HepG2 (cell line): ENCODE results near the gene FBXW4. TPM values are rescaled to one million over a fixed set of nuclear protein-coding genes. Genes with fewer than 3 reads are reported as not detected.

ENCODE experiments used
- ATAC-seq: fragments of 200-7000 bp; cut with Tn5 transposase; 3 replicates; pipeline ENCODE4 v1.9.1; 2020; ENCODE audit warnings: mild to moderate bottlenecking, moderate library complexity
- BruUV-seq: library from RNA; stranded (reverse); fragments of 400-500 nt; replicated peaks from 2 replicates; lab custom pipeline; 2021; lab: Mats Ljungman, UMichigan
- CTCF ChIA-PET: fragments of 300-600 bp; formaldehyde crosslinking; extraction: SDS; loops from one replicate; lab custom pipeline; 2021; ENCODE audit warnings: low total read pairs, inconsistent platforms, low intra/inter-chr PET ratio; lab: Yijun Ruan, JAX
- POLR2A ChIA-PET: fragments of 350-600 bp; sonication (Branson Sonifier 250); formaldehyde crosslinking; loops from one replicate; lab custom pipeline; 2020; ENCODE audit warnings: antibody characterized with exemption, inconsistent platforms; lab: Yijun Ruan, JAX
- DNase-seq: peaks from one replicate; pipeline ENCODE4 v3.0.0-alpha.2; 2015; ENCODE audit warnings: low spot score
- FAIRE-seq: peaks from 3 replicates; lab custom pipeline; 2011; peaks lifted over from hg19 to GRCh38; lab: Jason Lieb, UNC
- H2AFZ ChIP-seq: one replicate; pipeline ENCODE4 v1.6.1; 2011; ENCODE audit warnings: low read length, inconsistent platforms
- H3K27ac ChIP-seq: fragments of 300-600 bp; 3 replicates; pipeline ENCODE4 v1.8.0; 2011; ENCODE audit warnings: mixed run types, mild to moderate bottlenecking, mixed read lengths, low read length, inconsistent platforms; ENCODE audit not compliant: insufficient read depth; ENCODE audit errors: extremely low read length
- H3K27me3 ChIP-seq, 2 experiments: fragments of 200-600 bp in 1 of 2; 2 replicates in 1 of 2; 3 replicates in 1 of 2; pipeline versions ENCODE4 v1.6.0 to v1.8.0; 2011; ENCODE audit warnings: low read length in 2 of 2, mild to moderate bottlenecking in 2 of 2, moderate library complexity in 2 of 2, inconsistent platforms in 1 of 2; ENCODE audit not compliant: insufficient read depth in 2 of 2, control insufficient read depth in 1 of 2
- H3K36me3 ChIP-seq, 2 experiments: fragments of 200-600 bp in 1 of 2; replicated peaks in 1 of 2; 2 replicates in 1 of 2; 3 replicates in 1 of 2; pipeline versions ENCODE4 v1.5.1 to v1.8.0; 2011; ENCODE audit warnings: low read length in 2 of 2, inconsistent platforms in 1 of 2; ENCODE audit not compliant: insufficient read depth in 2 of 2, control insufficient read depth in 1 of 2
- H3K4me1 ChIP-seq: 2 replicates; pipeline ENCODE4 v1.5.1; 2012; ENCODE audit warnings: low read length, inconsistent platforms; ENCODE audit not compliant: insufficient read depth
- H3K4me2 ChIP-seq: 2 replicates; pipeline ENCODE4 v1.6.0; 2011; ENCODE audit warnings: low read depth, low read length, inconsistent platforms
- H3K4me3 ChIP-seq, 3 experiments: fragments of 200-600 bp in 1 of 3; sonication (generic), shearing (Covaris generic) in 1 of 3; replicated peaks in 1 of 3; 2 replicates each; pipeline ENCODE4 v1.5.1; 2011 to 2016; ENCODE audit warnings: low read length in 3 of 3, inconsistent platforms in 2 of 3, low read depth in 2 of 3, mild to moderate bottlenecking in 2 of 3, control low read depth in 1 of 3, mixed read lengths in 1 of 3; ENCODE audit not compliant: insufficient read depth in 1 of 3
- H3K79me2 ChIP-seq: one replicate; pipeline ENCODE4 v1.6.1; 2011; ENCODE audit warnings: low read length, inconsistent platforms; ENCODE audit not compliant: insufficient read depth
- H3K9ac ChIP-seq: 2 replicates; pipeline ENCODE4 v1.6.0; 2011; ENCODE audit warnings: mild to moderate bottlenecking, low read depth, low read length, inconsistent platforms; ENCODE audit not compliant: insufficient read depth
- H3K9me3 ChIP-seq: 2 replicates; pipeline ENCODE4 v1.5.1; 2012; ENCODE audit warnings: mild to moderate bottlenecking, low read length
- H4K20me1 ChIP-seq: 2 replicates; pipeline ENCODE4 v1.6.0; 2011; ENCODE audit warnings: inconsistent platforms, mild to moderate bottlenecking, low read length, moderate library complexity; ENCODE audit not compliant: insufficient read depth
- CBFB ChIP-seq: sonication (generic); formaldehyde crosslinking; IDR thresholded peaks from 2 replicates; pipeline ENCODE4 v1.4.0; 2020; ENCODE audit warnings: missing genetic modification reagents
- FOXK2 ChIP-seq: fragments of 450-650 bp; IDR thresholded peaks from 2 replicates; pipeline ENCODE4 v1.6.1; 2016
- GATAD2A ChIP-seq: IDR thresholded peaks from 2 replicates; pipeline ENCODE4 v1.6.1; 2016
- GZF1 ChIP-seq: sonication (generic); formaldehyde crosslinking; IDR thresholded peaks from 2 replicates; pipeline ENCODE4 v1.5.1; 2020; ENCODE audit warnings: mild to moderate bottlenecking, missing genetic modification reagents
- KLF15 ChIP-seq: sonication (generic); formaldehyde crosslinking; IDR thresholded peaks from 2 replicates; pipeline ENCODE4 v1.8.1; 2023; ENCODE audit warnings: borderline replicate concordance, mild to moderate bottlenecking, inconsistent platforms, missing genetic modification reagents, mixed read lengths
- KLF9 ChIP-seq: IDR thresholded peaks from 2 replicates; pipeline ENCODE4 v1.6.1; 2016; ENCODE audit warnings: low read depth
- SIN3A ChIP-seq: IDR thresholded peaks from 2 replicates; pipeline ENCODE4 v1.6.1; 2011; ENCODE audit warnings: low read depth, mild to moderate bottlenecking, control low read depth, low read length, borderline replicate concordance
- SP140L ChIP-seq: sonication (generic); formaldehyde crosslinking; IDR thresholded peaks from 2 replicates; pipeline ENCODE4 v1.4.0; 2020; ENCODE audit warnings: missing genetic modification reagents, borderline replicate concordance
- ZNF343 ChIP-seq: sonication (generic); formaldehyde crosslinking; IDR thresholded peaks from 2 replicates; pipeline ENCODE4 v1.4.0; 2020; ENCODE audit warnings: mild to moderate bottlenecking, missing genetic modification reagents
- ZNF496 ChIP-seq: sonication (generic); formaldehyde crosslinking; IDR thresholded peaks from 2 replicates; pipeline ENCODE4 v1.8.1; 2023; ENCODE audit warnings: mild to moderate bottlenecking, moderate library complexity, missing genetic modification reagents; ENCODE audit not compliant: insufficient replicate concordance
- ZNF891 ChIP-seq: sonication (generic); formaldehyde crosslinking; IDR thresholded peaks from 2 replicates; pipeline ENCODE4 v1.5.0; 2020; ENCODE audit warnings: mild to moderate bottlenecking, missing genetic modification reagents
- WGBS: methylation state at CpG from one replicate; pipeline ENCODE4 v1.1.6; 2017; ENCODE audit warnings: low lambda C conversion rate; 5-methylcytosine and 5-hydroxymethylcytosine counted together
- in situ Hi-C: cut with HindIII; loops from 2 replicates; pipeline ENCODE4 v1.10.0; 2017; ENCODE audit warnings: low pct_unique_long_range_greater_than_20kb; ENCODE audit not compliant: extremely low pct_ligation_motif_present
- intact Hi-C: fragments of 100-400 bp; cut with micrococcal nuclease; formaldehyde crosslinking; loops from one replicate; pipeline ENCODE4 v1.10.0; 2022; ENCODE audit not compliant: unreplicated experiment
- polyA plus RNA-seq, 8 experiments: library from polyadenylated mRNA; depleted of rRNA in 3 of 8; stranded (reverse) in 7 of 8; unstranded in 1 of 8; fragments of >200 nt; fragmentation: Illumina TruSeq in 4 of 8; extraction: Trizol in 4 of 8; gene quantifications; 2 replicates each; pipeline versions ENCODE4 v1.2.1 to v1.2.3, GENCODE V29; 2011 to 2016; ENCODE audit warnings: low read depth in 4 of 8, missing spikeins in 1 of 8, mixed read lengths in 1 of 8; ENCODE audit not compliant: insufficient read depth in 1 of 8
- total RNA-seq, 5 experiments: library from RNA; depleted of rRNA; stranded (reverse); fragments of >200 nt; fragmentation: Illumina TruSeq; extraction: Trizol; gene quantifications; 2 replicates each; pipeline ENCODE4 v1.2.3, GENCODE V29; 2016; ENCODE audit warnings: low read depth in 1 of 5
- TF ChIP-seq, protein P1 (sequence below): sonication (generic); formaldehyde crosslinking; IDR thresholded peaks from 2 replicates; pipeline ENCODE4 v1.8.1; 2023; ENCODE audit warnings: mild to moderate bottlenecking, missing genetic modification reagents, borderline replicate concordance
- TF ChIP-seq, protein P2 (sequence below): sonication (generic); formaldehyde crosslinking; IDR thresholded peaks from 2 replicates; pipeline ENCODE4 v1.5.1; 2020; ENCODE audit warnings: missing genetic modification reagents, mild to moderate bottlenecking, borderline replicate concordance
- TF ChIP-seq, protein P3 (sequence below): sonication (generic); formaldehyde crosslinking; IDR thresholded peaks from 2 replicates; pipeline ENCODE4 v1.4.0; 2020; ENCODE audit warnings: missing genetic modification reagents
- TF ChIP-seq, protein P4 (sequence below): sonication (generic); formaldehyde crosslinking; IDR thresholded peaks from 2 replicates; pipeline ENCODE4 v1.5.0; 2020; ENCODE audit warnings: mild to moderate bottlenecking, missing genetic modification reagents, borderline replicate concordance
- TF ChIP-seq, protein P5 (sequence below): sonication (generic); formaldehyde crosslinking; IDR thresholded peaks from 2 replicates; pipeline ENCODE4 v1.8.1; 2022; ENCODE audit warnings: low read depth, mild to moderate bottlenecking, missing genetic modification reagents

Gene FBXW4
- total and polyA plus RNA-seq, 2 of the 13 experiments (the other 11 are each of a cell fraction or from before 2014, with no cell fraction given): 23.5 to 33.7 TPM

- 96% methylated on average over 1 of the region's 1 CpG for WGBS
- Histone ChIP-seq H3K9me3 (no peaks in the 10 kb centered on the region), H3K4me2 (no peak overlapping the region), H3K79me2 (no peaks in the 10 kb centered on the region), H3K27me3 (no peaks in the 10 kb centered on the region), H3K27ac (no peak overlapping the region), H3K4me3 (no peak overlapping the region), H3K9ac (no peak overlapping the region), H2AFZ (no peak overlapping the region), H3K4me1 (peaks cover 37% of the 10 kb centered on the region), H3K36me3 (peaks cover 0 to 3% of the 10 kb centered on the region in 2 experiments; a peak in 1 of 5 replicates), H4K20me1 (no peaks in the 10 kb centered on the region)
- in situ Hi-C loops: no loop called here
- FAIRE-seq (no peak), ATAC-seq (no peak), DNase-seq (no peak)
- intact Hi-C loops: no loop called here
- no TSS peak for BruUV-seq
- POLR2A ChIA-PET: no interaction called here
- CTCF ChIA-PET: no interaction called here
- TF ChIP-seq, protein P1, sequence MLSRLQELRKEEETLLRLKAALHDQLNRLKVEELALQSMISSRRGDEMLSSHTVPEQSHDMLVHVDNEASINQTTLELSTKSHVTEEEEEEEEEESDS: no peak
- TF ChIP-seq SIN3A (no peak), KLF9 (CRISPR knock-in tag) (no peak), CBFB (CRISPR knock-in tag) (no peak), KLF15 (CRISPR knock-in tag) (no peak), ZNF343 (CRISPR knock-in tag) (no peak), GATAD2A (CRISPR knock-in tag) (no peak), ZNF496 (CRISPR knock-in tag) (no peak), ZNF891 (CRISPR knock-in tag) (no peak), FOXK2 (no peak), SP140L (CRISPR knock-in tag) (no peak), GZF1 (CRISPR knock-in tag) (no peak)
- TF ChIP-seq, protein P2, sequence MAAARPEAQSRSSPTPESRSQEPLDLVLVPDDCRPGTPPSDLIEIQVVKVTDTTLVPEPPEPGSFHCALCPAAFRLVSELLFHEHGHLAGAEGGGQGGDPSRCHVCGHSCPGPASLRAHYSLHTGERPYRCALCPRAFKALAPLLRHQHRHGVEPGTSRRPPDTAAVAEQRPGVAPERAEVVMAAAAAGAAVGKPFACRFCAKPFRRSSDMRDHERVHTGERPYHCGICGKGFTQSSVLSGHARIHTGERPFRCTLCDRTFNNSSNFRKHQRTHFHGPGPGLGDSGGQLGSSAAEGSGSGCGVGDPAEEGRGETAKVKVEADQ (CRISPR knock-in tag): no peak
- TF ChIP-seq, protein P3, sequence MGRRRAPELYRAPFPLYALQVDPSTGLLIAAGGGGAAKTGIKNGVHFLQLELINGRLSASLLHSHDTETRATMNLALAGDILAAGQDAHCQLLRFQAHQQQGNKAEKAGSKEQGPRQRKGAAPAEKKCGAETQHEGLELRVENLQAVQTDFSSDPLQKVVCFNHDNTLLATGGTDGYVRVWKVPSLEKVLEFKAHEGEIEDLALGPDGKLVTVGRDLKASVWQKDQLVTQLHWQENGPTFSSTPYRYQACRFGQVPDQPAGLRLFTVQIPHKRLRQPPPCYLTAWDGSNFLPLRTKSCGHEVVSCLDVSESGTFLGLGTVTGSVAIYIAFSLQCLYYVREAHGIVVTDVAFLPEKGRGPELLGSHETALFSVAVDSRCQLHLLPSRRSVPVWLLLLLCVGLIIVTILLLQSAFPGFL (CRISPR knock-in tag): no peak
- TF ChIP-seq, protein P4, sequence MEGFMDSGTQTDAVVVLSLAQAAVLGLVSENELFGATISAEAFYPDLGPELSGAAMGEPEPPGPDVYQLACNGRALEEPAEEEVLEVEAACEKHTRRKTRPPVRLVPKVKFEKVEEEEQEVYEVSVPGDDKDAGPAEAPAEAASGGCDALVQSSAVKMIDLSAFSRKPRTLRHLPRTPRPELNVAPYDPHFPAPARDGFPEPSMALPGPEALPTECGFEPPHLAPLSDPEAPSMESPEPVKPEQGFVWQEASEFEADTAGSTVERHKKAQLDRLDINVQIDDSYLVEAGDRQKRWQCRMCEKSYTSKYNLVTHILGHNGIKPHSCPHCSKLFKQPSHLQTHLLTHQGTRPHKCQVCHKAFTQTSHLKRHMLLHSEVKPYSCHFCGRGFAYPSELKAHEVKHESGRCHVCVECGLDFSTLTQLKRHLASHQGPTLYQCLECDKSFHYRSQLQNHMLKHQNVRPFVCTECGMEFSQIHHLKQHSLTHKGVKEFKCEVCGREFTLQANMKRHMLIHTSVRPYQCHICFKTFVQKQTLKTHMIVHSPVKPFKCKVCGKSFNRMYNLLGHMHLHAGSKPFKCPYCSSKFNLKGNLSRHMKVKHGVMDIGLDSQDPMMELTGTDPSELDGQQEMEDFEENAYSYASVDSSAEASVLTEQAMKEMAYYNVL: no peak
- TF ChIP-seq, protein P5, sequence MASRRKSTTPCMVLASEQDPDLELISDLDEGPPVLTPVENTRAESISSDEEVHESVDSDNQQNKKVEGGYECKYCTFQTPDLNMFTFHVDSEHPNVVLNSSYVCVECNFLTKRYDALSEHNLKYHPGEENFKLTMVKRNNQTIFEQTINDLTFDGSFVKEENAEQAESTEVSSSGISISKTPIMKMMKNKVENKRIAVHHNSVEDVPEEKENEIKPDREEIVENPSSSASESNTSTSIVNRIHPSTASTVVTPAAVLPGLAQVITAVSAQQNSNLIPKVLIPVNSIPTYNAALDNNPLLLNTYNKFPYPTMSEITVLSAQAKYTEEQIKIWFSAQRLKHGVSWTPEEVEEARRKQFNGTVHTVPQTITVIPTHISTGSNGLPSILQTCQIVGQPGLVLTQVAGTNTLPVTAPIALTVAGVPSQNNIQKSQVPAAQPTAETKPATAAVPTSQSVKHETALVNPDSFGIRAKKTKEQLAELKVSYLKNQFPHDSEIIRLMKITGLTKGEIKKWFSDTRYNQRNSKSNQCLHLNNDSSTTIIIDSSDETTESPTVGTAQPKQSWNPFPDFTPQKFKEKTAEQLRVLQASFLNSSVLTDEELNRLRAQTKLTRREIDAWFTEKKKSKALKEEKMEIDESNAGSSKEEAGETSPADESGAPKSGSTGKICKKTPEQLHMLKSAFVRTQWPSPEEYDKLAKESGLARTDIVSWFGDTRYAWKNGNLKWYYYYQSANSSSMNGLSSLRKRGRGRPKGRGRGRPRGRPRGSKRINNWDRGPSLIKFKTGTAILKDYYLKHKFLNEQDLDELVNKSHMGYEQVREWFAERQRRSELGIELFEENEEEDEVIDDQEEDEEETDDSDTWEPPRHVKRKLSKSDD: no peak
Measured at GRCh38 chr10:101684782-101685181, 10.2 kb downstream of the FBXW4 start.
